Aorta (tissue), 5 donors: Measurements from ENCODE around the gene SLC2A8. TPM values are rescaled to one million over a fixed set of nuclear protein-coding genes. Genes with fewer than 3 reads are reported as not detected.

Experiments used
- ATAC-seq: fragments of 200-7000 bp; cut with Tn5 transposase; one replicate; pipeline ENCODE4 v1.9.1; 2022; ENCODE audit warnings: moderate library complexity; ENCODE audit not compliant: low FRiP score
- DNase-seq, 2 donors: peaks; one replicate each; pipeline ENCODE4 v3.0.0-alpha.2; 2020
- H3K27ac ChIP-seq, 2 donors: one replicate each; pipeline ENCODE4 v1.5.1; 2013; ENCODE audit warnings: low read length in 2 of 2, mild to moderate bottlenecking in 2 of 2, moderate library complexity in 2 of 2, control low read depth in 1 of 2, inconsistent platforms in 1 of 2, low read depth in 1 of 2
- H3K27me3 ChIP-seq, 2 donors: one replicate each; pipeline ENCODE4 v1.6.1; 2013; ENCODE audit warnings: control low read depth in 1 of 2, low read length in 1 of 2, mild to moderate bottlenecking in 1 of 2, moderate library complexity in 1 of 2; ENCODE audit not compliant: insufficient read depth in 2 of 2, control insufficient read depth in 1 of 2
- H3K36me3 ChIP-seq, 2 donors: one replicate each; pipeline ENCODE4 v1.6.1; 2013; ENCODE audit warnings: control low read depth in 1 of 2, low read length in 1 of 2, mild to moderate bottlenecking in 1 of 2; ENCODE audit not compliant: insufficient read depth in 2 of 2, control insufficient read depth in 1 of 2
- H3K4me1 ChIP-seq, 2 donors: one replicate each; pipeline ENCODE4 v1.6.1; 2013; ENCODE audit warnings: low read length in 2 of 2, control low read depth in 1 of 2, mild to moderate bottlenecking in 1 of 2, moderate library complexity in 1 of 2; ENCODE audit not compliant: insufficient read depth in 2 of 2, control insufficient read depth in 1 of 2
- H3K4me3 ChIP-seq, 2 donors: one replicate each; pipeline ENCODE4 v1.5.1; 2013; ENCODE audit warnings: low read length in 2 of 2, control low read depth in 1 of 2, mild to moderate bottlenecking in 1 of 2
- H3K9me3 ChIP-seq: one replicate; pipeline ENCODE4 v1.6.1; 2013; ENCODE audit warnings: mild to moderate bottlenecking, low read length; ENCODE audit not compliant: control insufficient read depth
- WGBS, 2 donors: extraction: QIAGEN DNeasy Blood & Tissue Kit; methylation state at CpG; one replicate each; pipeline ENCODE4 v1.1.7; 2013; 5-methylcytosine and 5-hydroxymethylcytosine counted together
- intact Hi-C, 2 donors: fragments of 100-400 bp; cut with DNase I; formaldehyde crosslinking; loops; one replicate each; pipeline versions ENCODE4 v1.14.2 to v1.15.0; 2022
- polyA plus RNA-seq, 2 donors: library from polyadenylated mRNA; stranded (reverse); fragments of 200-250 nt; gene quantifications; one replicate each; pipeline ENCODE4 v1.2.3, GENCODE V29; 2013
- total RNA-seq, 2 donors: library from RNA; stranded (reverse); fragmentation: NEBNext Ultra II Directional; extraction: Animal tissue kit (Norgen Biotek cat#: 25700); gene quantifications; one replicate each; pipeline ENCODE4 v1.2.1, GENCODE V29; 2021
- donor health status: healthy with polysubstance abuse.
- donor health status: Bipolar disorder and iron deficiency.
- donor health status: DM: no; HTN: no; CAD: no.
- donor health status: DM: no; HTN: no; CAD: no.
- donor health status: DM: yes; HTN: yes; CAD: no.

Gene SLC2A8
- total and polyA plus RNA-seq, 4 donors = 9.9 to 30.5 (median 18.2) TPM

DNA sequence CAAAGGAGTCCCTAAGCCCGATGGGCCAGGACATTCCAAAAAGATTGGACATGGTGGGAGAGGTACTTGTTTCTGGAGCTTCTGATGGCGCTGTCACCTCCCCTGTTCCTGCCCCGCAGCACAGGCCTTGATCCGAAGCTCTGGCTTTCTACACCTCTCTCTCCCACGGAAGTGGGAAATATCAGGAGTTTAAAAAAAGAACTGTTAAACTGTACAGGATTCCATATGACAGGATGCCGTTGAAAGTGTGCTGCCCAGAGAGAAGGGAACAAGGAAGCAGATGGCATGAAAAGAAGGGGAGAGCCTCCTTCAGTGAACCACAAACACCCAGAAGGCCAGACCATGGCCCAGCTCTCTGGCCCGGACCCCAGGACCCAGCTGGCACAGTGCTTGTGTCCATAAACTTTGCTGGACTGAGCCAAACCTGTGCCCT lies 26.8 kb upstream of the SLC2A8 start:
- H3K36me3 ChIP-seq = peaks cover 0 to 9% of the 10 kb centered on the region in 2 donors
- H3K9me3 ChIP-seq = no peaks in the 10 kb centered on the region
- H3K27me3 ChIP-seq = no peaks in the 10 kb centered on the region
- H3K4me1 ChIP-seq = no peaks in the 10 kb centered on the region
- WGBS, 2 donors = 59 to 69% methylated on average over 7 of the region's 7 CpGs
- no peak overlapping the region for H3K4me3 ChIP-seq
- DNase-seq (no peak), ATAC-seq (no peak)
- intact Hi-C loops = no loop called here
- no peak overlapping the region for H3K27ac ChIP-seq

DNA sequence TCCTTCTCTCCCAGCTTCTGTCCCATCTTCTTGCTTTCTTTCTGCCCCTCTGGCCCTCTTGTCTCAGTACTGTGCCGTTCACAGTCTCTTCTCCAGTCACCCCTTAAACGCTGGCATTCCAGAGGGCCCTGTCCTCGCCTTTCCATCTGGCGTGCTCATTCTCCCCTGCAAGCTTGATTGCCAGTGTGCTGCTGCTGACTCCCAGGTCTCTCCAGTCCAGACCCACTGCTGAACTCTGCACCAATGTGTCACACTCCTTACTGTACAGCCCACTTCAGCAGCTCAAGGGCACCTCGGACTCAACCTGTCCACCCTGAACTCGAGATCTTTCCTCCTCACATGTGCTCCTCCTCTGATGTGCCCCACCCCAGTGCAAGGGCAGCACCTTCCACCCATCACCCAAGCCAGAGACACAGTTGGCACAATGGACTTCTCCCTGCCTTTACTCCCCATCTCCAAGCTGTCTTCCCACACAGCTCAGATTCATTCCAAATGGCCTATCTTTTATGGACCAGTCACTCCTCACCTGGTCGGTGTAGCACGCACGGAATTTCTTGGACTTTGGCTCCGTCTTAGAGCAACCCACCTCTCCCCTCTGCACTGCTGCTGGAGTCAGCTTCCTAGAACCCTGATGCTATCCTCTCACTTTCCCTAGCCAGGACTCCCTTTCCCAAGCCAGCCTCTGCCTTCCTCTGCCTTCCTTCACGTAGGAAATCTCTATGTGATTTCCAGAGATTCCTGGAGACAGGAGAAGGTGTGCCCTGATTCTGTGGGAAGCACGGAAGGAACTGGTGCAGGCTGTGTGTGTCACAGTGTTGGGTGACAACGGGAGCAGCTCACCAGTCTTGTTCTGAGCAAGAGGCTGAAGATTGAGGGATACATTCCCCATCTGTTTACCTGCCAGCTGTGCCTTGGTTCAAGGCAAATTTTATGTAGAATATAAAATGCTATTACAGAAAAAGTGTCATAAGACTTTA lies 26.0 kb upstream of the SLC2A8 start:
- Histone ChIP-seq H3K27ac (no peak overlapping the region), H3K36me3 (peaks cover 0 to 8% of the 10 kb centered on the region in 2 donors), H3K9me3 (no peaks in the 10 kb centered on the region), H3K27me3 (no peaks in the 10 kb centered on the region), H3K4me3 (no peak overlapping the region), H3K4me1 (no peaks in the 10 kb centered on the region)
- 86 to 87% methylated on average over 13 of the region's 13 CpGs for WGBS, 2 donors
- intact Hi-C loops = no loop called here
- DNase-seq (peak in 1 of 2 donors; percentile 16), ATAC-seq (peak; percentile 48)

DNA sequence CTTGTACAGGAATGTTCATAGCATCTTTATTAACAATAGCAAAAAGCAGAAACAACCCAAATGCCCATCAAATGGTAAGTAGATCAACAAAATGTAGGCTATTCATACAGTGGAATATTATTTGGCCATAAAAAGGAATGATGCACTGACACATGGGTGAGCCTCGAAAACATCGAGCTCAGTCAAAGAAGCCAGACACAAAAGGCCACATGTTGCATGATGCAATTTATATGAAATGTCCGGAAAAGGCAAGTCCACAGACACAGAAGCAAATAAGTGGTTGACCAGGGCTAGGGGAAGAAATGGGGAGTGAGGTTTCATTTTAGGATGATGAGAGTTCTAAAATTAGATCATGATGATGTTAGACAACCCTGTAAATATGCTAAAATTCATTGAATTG lies 16.5 kb upstream of the SLC2A8 start:
- ATAC-seq = no peak
- Histone ChIP-seq H3K27ac (no peak overlapping the region), H3K4me3 (no peak overlapping the region), H3K36me3 (no peaks in the 10 kb centered on the region), H3K27me3 (no peaks in the 10 kb centered on the region), H3K9me3 (no peaks in the 10 kb centered on the region), H3K4me1 (no peaks in the 10 kb centered on the region)
- 93 to 97% methylated on average over 3 of the region's 3 CpGs for WGBS, 2 donors
- intact Hi-C loops = no loop called here
- DNase-seq = no peak

DNA sequence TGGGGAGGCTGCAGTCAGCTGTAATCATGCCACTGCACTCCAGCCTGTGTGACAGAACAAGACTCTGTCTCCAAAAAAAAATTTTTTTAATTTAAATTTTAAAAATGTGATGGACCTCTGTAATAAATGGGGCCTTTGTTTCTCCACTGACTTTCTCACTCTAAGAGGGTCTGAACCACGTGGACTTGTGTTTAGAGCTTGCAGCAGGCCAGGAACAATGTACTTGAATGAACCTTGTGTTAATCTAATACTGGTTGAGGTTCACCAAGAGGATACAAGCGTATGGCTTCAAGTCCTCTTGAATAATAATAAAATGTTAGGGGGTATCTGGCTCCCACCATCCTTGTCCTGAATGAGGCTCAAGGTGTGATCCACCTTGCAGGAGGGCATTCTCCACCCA lies 14.4 kb upstream of the SLC2A8 start:
- WGBS, 2 donors = 87 to 97% methylated on average over 2 of the region's 2 CpGs
- Histone ChIP-seq H3K36me3 (no peaks in the 10 kb centered on the region), H3K9me3 (no peaks in the 10 kb centered on the region), H3K27me3 (no peaks in the 10 kb centered on the region), H3K27ac (no peak overlapping the region), H3K4me3 (no peak overlapping the region), H3K4me1 (no peaks in the 10 kb centered on the region)
- intact Hi-C loops = no loop called here
- DNase-seq = no peak
- ATAC-seq = no peak

DNA sequence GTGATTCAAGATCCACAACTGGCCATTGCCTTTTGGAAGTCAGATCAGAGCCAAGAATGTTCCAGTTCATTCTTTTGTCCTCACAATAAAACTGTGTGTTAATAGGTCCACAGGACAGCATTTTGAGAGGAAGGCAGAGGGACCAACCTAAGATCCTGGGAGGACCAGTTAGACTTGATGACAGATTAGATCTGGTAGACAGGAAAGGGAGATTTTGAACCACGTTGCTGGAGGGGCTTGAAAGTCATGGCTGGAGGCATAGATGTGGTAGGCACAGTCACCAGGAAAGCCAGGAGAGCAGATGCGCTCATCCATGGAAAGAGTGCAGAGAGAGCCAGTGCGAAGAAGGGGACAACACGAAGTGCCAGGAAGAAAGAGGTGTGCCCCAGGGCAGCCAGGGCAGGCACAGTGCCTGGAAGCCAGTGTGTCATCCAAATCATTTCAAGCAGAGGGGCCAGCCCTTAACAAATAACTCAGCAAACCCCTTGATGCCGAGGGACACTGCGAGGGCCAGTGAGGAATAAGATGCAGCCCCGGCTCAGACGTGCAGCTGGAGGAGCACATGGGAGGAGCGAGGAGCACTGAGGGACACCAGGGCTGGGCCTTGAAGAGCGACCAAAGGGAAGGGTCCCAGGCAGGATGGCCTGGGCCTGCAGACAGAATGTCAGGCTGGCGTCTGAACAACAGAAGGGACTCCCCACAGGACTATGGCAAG lies 12.8 kb upstream of the SLC2A8 start:
- H3K27me3 ChIP-seq = no peaks in the 10 kb centered on the region
- no peak overlapping the region for H3K27ac ChIP-seq
- H3K36me3 ChIP-seq = no peaks in the 10 kb centered on the region
- intact Hi-C loops = no loop called here
- 83 to 89% methylated on average over 11 of the region's 11 CpGs for WGBS, 2 donors
- DNase-seq (peak in 1 of 2 donors; percentile 63), ATAC-seq (no peak)
- H3K9me3 ChIP-seq = no peaks in the 10 kb centered on the region
- H3K4me1 ChIP-seq = no peaks in the 10 kb centered on the region
- no peak overlapping the region for H3K4me3 ChIP-seq

DNA sequence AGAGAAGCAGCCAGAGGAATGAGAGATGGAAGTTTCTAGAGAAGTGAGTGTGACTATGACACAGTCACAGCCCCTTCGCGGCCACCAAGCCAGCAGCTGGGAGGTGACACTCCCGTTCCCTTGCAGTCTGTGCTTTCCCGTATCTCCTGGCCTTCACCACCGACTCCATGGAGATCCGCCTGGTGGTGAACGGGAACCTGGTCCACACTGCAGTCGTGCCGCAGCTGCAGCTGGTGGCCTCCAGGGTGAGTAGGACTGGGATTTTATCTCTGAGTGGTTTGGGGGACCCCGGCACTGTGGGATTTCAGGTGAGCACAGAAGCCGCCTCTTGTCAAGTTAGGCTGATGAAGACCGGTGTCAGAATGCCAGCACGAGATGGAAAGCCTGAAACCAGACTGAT lies 12.1 kb upstream of the SLC2A8 start:
- ATAC-seq (no peak), DNase-seq (peak in 1 of 2 donors; percentile 59)
- Histone ChIP-seq H3K27ac (no peak overlapping the region), H3K4me1 (no peaks in the 10 kb centered on the region), H3K9me3 (no peaks in the 10 kb centered on the region), H3K27me3 (no peaks in the 10 kb centered on the region), H3K4me3 (no peak overlapping the region), H3K36me3 (no peaks in the 10 kb centered on the region)
- WGBS, 2 donors = 86 to 89% methylated on average over 13 of the region's 13 CpGs
- intact Hi-C loops = no loop called here

DNA sequence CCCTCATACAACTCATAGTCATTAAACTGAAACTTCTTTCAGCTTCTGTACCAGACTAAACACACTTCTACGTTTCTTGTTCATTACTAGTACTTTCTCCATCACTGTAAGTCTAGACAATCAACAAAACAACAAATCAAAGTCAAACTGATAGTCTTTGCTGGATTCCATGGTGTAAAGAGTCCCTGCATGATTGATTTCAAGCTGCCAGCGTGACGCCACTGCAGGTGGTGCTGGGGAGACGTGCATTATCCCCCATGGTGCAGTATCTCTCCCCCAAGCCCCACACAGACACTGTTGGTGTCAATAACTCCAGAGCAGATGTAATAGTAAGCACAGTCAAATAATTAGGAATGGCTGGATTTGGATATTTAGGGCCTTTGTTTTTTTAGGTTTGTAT lies 10.7 kb upstream of the SLC2A8 start:
- 85 to 97% methylated on average over 4 of the region's 4 CpGs for WGBS, 2 donors
- no peak for DNase-seq
- Histone ChIP-seq H3K27me3 (no peaks in the 10 kb centered on the region), H3K27ac (no peak overlapping the region), H3K4me3 (no peak overlapping the region), H3K9me3 (no peaks in the 10 kb centered on the region), H3K4me1 (no peaks in the 10 kb centered on the region), H3K36me3 (peaks cover 0 to 2% of the 10 kb centered on the region in 2 donors)
- intact Hi-C loops = no loop called here
- ATAC-seq = no peak

DNA sequence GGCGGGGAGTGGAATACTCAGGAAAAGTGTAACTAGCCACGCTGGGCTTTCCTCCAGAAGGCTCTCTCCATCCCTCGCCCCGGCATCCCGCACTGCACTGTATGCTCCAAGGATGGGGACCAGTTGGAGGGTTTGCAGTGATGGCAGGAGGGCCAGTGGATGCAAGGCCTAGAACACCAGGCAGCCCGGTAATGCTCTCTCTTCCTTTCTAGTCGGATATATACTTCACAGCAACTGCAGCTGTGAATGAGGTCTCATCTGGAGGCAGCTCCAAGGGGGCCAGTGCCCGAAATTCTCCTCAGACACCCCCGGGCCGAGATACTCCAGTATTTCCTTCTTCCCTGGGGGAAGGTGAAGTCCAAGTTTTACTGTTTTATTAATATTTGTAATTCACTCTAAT lies 10.0 kb upstream of the SLC2A8 start:
- Histone ChIP-seq H3K27me3 (no peaks in the 10 kb centered on the region), H3K4me1 (no peaks in the 10 kb centered on the region), H3K4me3 (no peak overlapping the region), H3K36me3 (peaks cover 0 to 2% of the 10 kb centered on the region in 2 donors), H3K27ac (no peak overlapping the region), H3K9me3 (no peaks in the 10 kb centered on the region)
- DNase-seq (peak in 1 of 2 donors; percentile 51), ATAC-seq (no peak)
- intact Hi-C loops = no loop called here
- 94 to 97% methylated on average over 10 of the region's 10 CpGs for WGBS, 2 donors
